K562 (cell line): ENCODE data around the gene RALGAPB. TPM values are rescaled to one million over a fixed set of nuclear protein-coding genes. Genes with fewer than 3 reads are reported as not detected.

Experiments used
- ESRRA ChIP-seq: fragments of 450-650 bp; IDR thresholded peaks from 2 replicates; pipeline ENCODE4 v1.6.1; 2014; ENCODE audit warnings: low read depth, mild to moderate bottlenecking, moderate library complexity, borderline replicate concordance
- GABPB2 ChIP-seq: fragments of 250-450 bp; sonication (Bioruptor Pico); conservative IDR thresholded peaks from 2 replicates; pipeline ENCODE4 v1.5.1; 2021; ENCODE audit warnings: mild to moderate bottlenecking
- KDM2B ChIP-seq: fragments of 250-450 bp; sonication (Bioruptor Pico); IDR thresholded peaks from 2 replicates; pipeline ENCODE4 v1.8.0; 2021; ENCODE audit warnings: mild to moderate bottlenecking, moderate library complexity
- NCOA2 ChIP-seq, 2 experiments: fragments of 450-650 bp; IDR thresholded peaks; 2 replicates each; pipeline ENCODE4 v1.6.1; 2018; ENCODE audit warnings: mild to moderate bottlenecking in 2 of 2, moderate library complexity in 1 of 2; ENCODE audit not compliant: partially characterized antibody in 2 of 2
- NCOA4 ChIP-seq: fragments of 450-650 bp; IDR thresholded peaks from 2 replicates; pipeline ENCODE4 v1.6.1; 2018; ENCODE audit warnings: mild to moderate bottlenecking; ENCODE audit not compliant: partially characterized antibody
- SMAD3 ChIP-seq: fragments of 450-650 bp; formaldehyde crosslinking; conservative IDR thresholded peaks from 2 replicates; pipeline ENCODE4 v1.4.0; 2020; ENCODE audit warnings: mild to moderate bottlenecking
- SNRNP70 ChIP-seq: fragments of 200-400 bp; formaldehyde crosslinking; optimal IDR thresholded peaks from 2 replicates; pipeline ENCODE3; 2017; ENCODE audit warnings: low read depth, low read length
- ZNF124 ChIP-seq: sonication (generic); formaldehyde crosslinking; IDR thresholded peaks from 2 replicates; pipeline ENCODE4 v1.8.1; 2022; ENCODE audit warnings: missing genetic modification reagents
- polyA plus RNA-seq, 8 experiments: library from polyadenylated mRNA; depleted of rRNA in 4 of 8; stranded (reverse) in 5 of 8; unstranded in 3 of 8; fragments of >200 nt; fragmentation: Nextera tagmentation in 2 of 8; fragmentation: Illumina TruSeq in 1 of 8; extraction: Ambion mirVana in 2 of 8; extraction: Trizol in 1 of 8; gene quantifications; 2 replicates each; pipeline versions ENCODE4 v1.2.1 to v1.2.3, GENCODE V29; 2011 to 2014; ENCODE audit warnings: inconsistent platforms in 1 of 8, missing spikeins in 1 of 8
- total RNA-seq, 7 experiments: library from RNA; depleted of rRNA in 6 of 7; stranded (reverse); fragments of >200 nt in 6 of 7; fragmentation: Illumina TruSeq in 2 of 7; extraction: Trizol in 2 of 7; gene quantifications; 2 replicates each; pipeline versions ENCODE4 v1.2.1 to v1.2.3, GENCODE V29; 2011 to 2021; ENCODE audit warnings: low replicate concordance in 1 of 7
- TF ChIP-seq, protein P1 (sequence below): fragments of 450-650 bp; formaldehyde crosslinking; IDR thresholded peaks from 2 replicates; pipeline ENCODE4 v1.4.0; 2022; ENCODE audit warnings: missing genetic modification characterization
- TF ChIP-seq, protein P2 (sequence below): fragments of 250-450 bp; sonication (Bioruptor Pico); IDR thresholded peaks from 2 replicates; pipeline ENCODE4 v1.8.0; 2022; ENCODE audit warnings: inconsistent platforms, mild to moderate bottlenecking, moderate library complexity, borderline replicate concordance
- TF ChIP-seq, protein P3 (sequence below): fragments of 200-600 bp; sonication (generic); IDR thresholded peaks from one replicate; pipeline ENCODE4 v1.6.1; 2012; ENCODE audit warnings: mild to moderate bottlenecking, low read depth, low read length, inconsistent platforms
- TF ChIP-seq, protein P4 (sequence below): sonication (generic); formaldehyde crosslinking; IDR thresholded peaks from 2 replicates; pipeline ENCODE4 v1.8.1; 2022; ENCODE audit warnings: missing genetic modification reagents

The RALGAPB gene
- total and polyA plus RNA-seq, 9 of the 15 experiments (the other 6 are each of a cell fraction or from before 2014, with no cell fraction given), result 4.3 to 25.6 (median 13.6) TPM

DNA sequence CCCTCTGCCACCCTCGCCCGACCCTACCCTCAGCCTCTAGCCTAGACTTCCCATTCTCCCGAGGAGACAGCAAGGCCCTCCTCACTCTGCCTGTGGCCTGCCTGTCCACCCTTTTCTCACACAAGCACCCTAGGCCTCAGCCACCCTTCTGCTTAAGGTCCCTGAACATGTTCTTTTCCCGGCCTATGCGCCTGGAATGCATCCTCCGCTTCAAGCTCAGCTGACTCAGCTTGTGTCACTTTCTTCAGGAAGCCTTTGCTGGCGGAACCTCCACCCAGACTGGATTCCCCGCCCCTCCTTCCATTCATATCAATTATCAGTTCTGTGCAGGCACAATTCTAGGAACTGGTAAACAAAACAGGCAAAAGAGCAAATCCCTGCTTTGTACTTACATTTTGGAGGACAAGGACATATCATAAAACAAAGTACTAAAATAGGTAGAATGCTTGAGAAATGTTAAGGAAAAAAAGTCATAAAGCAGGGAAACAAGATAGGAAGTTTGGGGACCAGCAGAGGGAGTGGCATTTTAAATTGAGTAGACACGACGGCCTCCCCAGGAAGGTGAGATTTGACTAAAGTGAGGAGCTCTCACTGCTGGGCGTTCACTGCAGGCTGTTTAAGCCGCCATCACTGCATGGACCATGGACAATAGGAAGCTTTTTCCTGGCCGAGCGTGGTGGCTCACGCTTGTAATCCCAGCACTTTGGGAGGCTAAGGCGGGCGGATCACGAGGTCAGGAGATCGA, 19.6 kb upstream of the RALGAPB start (continued):
- TF ChIP-seq GABPB2 (CRISPR knock-in tag), result no peak
- no peak for TF ChIP-seq NCOA4
- TF ChIP-seq, protein P1, sequence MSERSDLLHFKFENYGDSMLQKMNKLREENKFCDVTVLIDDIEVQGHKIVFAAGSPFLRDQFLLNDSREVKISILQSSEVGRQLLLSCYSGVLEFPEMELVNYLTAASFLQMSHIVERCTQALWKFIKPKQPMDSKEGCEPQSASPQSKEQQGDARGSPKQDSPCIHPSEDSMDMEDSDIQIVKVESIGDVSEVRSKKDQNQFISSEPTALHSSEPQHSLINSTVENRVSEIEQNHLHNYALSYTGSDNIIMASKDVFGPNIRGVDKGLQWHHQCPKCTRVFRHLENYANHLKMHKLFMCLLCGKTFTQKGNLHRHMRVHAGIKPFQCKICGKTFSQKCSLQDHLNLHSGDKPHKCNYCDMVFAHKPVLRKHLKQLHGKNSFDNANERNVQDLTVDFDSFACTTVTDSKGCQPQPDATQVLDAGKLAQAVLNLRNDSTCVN (CRISPR knock-in tag), result peak; percentile 59; the same call in 1 of the 2 replicates
- no peak for TF ChIP-seq ZNF124 (CRISPR knock-in tag)
- no peak for TF ChIP-seq KDM2B (CRISPR knock-in tag)
- TF ChIP-seq, protein P2, sequence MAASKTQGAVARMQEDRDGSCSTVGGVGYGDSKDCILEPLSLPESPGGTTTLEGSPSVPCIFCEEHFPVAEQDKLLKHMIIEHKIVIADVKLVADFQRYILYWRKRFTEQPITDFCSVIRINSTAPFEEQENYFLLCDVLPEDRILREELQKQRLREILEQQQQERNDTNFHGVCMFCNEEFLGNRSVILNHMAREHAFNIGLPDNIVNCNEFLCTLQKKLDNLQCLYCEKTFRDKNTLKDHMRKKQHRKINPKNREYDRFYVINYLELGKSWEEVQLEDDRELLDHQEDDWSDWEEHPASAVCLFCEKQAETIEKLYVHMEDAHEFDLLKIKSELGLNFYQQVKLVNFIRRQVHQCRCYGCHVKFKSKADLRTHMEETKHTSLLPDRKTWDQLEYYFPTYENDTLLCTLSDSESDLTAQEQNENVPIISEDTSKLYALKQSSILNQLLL, result no peak
- TF ChIP-seq NCOA2 (IDR thresholded peaks at IDR 0.05; ENCODE audit: partially characterized antibody in 2 of 2), result no peak
- TF ChIP-seq, protein P3, sequence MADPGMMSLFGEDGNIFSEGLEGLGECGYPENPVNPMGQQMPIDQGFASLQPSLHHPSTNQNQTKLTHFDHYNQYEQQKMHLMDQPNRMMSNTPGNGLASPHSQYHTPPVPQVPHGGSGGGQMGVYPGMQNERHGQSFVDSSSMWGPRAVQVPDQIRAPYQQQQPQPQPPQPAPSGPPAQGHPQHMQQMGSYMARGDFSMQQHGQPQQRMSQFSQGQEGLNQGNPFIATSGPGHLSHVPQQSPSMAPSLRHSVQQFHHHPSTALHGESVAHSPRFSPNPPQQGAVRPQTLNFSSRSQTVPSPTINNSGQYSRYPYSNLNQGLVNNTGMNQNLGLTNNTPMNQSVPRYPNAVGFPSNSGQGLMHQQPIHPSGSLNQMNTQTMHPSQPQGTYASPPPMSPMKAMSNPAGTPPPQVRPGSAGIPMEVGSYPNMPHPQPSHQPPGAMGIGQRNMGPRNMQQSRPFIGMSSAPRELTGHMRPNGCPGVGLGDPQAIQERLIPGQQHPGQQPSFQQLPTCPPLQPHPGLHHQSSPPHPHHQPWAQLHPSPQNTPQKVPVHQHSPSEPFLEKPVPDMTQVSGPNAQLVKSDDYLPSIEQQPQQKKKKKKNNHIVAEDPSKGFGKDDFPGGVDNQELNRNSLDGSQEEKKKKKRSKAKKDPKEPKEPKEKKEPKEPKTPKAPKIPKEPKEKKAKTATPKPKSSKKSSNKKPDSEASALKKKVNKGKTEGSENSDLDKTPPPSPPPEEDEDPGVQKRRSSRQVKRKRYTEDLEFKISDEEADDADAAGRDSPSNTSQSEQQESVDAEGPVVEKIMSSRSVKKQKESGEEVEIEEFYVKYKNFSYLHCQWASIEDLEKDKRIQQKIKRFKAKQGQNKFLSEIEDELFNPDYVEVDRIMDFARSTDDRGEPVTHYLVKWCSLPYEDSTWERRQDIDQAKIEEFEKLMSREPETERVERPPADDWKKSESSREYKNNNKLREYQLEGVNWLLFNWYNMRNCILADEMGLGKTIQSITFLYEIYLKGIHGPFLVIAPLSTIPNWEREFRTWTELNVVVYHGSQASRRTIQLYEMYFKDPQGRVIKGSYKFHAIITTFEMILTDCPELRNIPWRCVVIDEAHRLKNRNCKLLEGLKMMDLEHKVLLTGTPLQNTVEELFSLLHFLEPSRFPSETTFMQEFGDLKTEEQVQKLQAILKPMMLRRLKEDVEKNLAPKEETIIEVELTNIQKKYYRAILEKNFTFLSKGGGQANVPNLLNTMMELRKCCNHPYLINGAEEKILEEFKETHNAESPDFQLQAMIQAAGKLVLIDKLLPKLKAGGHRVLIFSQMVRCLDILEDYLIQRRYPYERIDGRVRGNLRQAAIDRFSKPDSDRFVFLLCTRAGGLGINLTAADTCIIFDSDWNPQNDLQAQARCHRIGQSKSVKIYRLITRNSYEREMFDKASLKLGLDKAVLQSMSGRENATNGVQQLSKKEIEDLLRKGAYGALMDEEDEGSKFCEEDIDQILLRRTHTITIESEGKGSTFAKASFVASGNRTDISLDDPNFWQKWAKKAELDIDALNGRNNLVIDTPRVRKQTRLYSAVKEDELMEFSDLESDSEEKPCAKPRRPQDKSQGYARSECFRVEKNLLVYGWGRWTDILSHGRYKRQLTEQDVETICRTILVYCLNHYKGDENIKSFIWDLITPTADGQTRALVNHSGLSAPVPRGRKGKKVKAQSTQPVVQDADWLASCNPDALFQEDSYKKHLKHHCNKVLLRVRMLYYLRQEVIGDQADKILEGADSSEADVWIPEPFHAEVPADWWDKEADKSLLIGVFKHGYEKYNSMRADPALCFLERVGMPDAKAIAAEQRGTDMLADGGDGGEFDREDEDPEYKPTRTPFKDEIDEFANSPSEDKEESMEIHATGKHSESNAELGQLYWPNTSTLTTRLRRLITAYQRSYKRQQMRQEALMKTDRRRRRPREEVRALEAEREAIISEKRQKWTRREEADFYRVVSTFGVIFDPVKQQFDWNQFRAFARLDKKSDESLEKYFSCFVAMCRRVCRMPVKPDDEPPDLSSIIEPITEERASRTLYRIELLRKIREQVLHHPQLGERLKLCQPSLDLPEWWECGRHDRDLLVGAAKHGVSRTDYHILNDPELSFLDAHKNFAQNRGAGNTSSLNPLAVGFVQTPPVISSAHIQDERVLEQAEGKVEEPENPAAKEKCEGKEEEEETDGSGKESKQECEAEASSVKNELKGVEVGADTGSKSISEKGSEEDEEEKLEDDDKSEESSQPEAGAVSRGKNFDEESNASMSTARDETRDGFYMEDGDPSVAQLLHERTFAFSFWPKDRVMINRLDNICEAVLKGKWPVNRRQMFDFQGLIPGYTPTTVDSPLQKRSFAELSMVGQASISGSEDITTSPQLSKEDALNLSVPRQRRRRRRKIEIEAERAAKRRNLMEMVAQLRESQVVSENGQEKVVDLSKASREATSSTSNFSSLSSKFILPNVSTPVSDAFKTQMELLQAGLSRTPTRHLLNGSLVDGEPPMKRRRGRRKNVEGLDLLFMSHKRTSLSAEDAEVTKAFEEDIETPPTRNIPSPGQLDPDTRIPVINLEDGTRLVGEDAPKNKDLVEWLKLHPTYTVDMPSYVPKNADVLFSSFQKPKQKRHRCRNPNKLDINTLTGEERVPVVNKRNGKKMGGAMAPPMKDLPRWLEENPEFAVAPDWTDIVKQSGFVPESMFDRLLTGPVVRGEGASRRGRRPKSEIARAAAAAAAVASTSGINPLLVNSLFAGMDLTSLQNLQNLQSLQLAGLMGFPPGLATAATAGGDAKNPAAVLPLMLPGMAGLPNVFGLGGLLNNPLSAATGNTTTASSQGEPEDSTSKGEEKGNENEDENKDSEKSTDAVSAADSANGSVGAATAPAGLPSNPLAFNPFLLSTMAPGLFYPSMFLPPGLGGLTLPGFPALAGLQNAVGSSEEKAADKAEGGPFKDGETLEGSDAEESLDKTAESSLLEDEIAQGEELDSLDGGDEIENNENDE, result no peak
- TF ChIP-seq ESRRA, result no peak
- TF ChIP-seq SNRNP70, result no peak
- TF ChIP-seq, protein P4, sequence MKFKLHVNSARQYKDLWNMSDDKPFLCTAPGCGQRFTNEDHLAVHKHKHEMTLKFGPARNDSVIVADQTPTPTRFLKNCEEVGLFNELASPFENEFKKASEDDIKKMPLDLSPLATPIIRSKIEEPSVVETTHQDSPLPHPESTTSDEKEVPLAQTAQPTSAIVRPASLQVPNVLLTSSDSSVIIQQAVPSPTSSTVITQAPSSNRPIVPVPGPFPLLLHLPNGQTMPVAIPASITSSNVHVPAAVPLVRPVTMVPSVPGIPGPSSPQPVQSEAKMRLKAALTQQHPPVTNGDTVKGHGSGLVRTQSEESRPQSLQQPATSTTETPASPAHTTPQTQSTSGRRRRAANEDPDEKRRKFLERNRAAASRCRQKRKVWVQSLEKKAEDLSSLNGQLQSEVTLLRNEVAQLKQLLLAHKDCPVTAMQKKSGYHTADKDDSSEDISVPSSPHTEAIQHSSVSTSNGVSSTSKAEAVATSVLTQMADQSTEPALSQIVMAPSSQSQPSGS (CRISPR knock-in tag), result no peak
- no peak for TF ChIP-seq SMAD3
